HepG2 (cell line): ENCODE results near the gene WSB1. TPM values are rescaled to one million over a fixed set of nuclear protein-coding genes. Genes with fewer than 3 reads are reported as not detected.

Source experiments
- ATF1 ChIP-seq: IDR thresholded peaks from 2 replicates; pipeline ENCODE4 v1.6.1; 2016; ENCODE audit warnings: mild to moderate bottlenecking, control low read depth
- ATF7-NPFF ChIP-seq: sonication (generic); formaldehyde crosslinking; IDR thresholded peaks from 2 replicates; pipeline ENCODE4 v1.8.1; 2023; ENCODE audit warnings: mild to moderate bottlenecking, low read depth, missing genetic modification reagents, moderate library complexity
- CBFB ChIP-seq: sonication (generic); formaldehyde crosslinking; IDR thresholded peaks from 2 replicates; pipeline ENCODE4 v1.4.0; 2020; ENCODE audit warnings: missing genetic modification reagents
- ERF ChIP-seq: IDR thresholded peaks from 2 replicates; pipeline ENCODE4 v1.6.1; 2018; ENCODE audit warnings: missing biosample characterization, missing genetic modification reagents
- ETV5 ChIP-seq: IDR thresholded peaks from 2 replicates; pipeline ENCODE4 v1.6.1; 2018; ENCODE audit warnings: missing biosample characterization, missing genetic modification reagents, inconsistent platforms, borderline replicate concordance
- KLF12 ChIP-seq: sonication (generic); formaldehyde crosslinking; IDR thresholded peaks from 2 replicates; pipeline ENCODE4 v1.4.0; 2020; ENCODE audit warnings: missing genetic modification reagents, borderline replicate concordance
- MAFG ChIP-seq: sonication (generic); formaldehyde crosslinking; IDR thresholded peaks from 2 replicates; pipeline ENCODE4 v1.5.1; 2020; ENCODE audit warnings: mild to moderate bottlenecking, missing genetic modification reagents
- NFE2L1 ChIP-seq: sonication (generic); formaldehyde crosslinking; IDR thresholded peaks from 2 replicates; pipeline ENCODE4 v1.4.0; 2020; ENCODE audit warnings: missing genetic modification reagents, mild to moderate bottlenecking, borderline replicate concordance
- NR2C2 ChIP-seq: sonication (generic); formaldehyde crosslinking; IDR thresholded peaks from 2 replicates; pipeline ENCODE4 v1.4.0; 2020; ENCODE audit warnings: missing genetic modification reagents, mild to moderate bottlenecking, moderate library complexity, borderline replicate concordance
- PITX1 ChIP-seq: sonication (generic); formaldehyde crosslinking; IDR thresholded peaks from 2 replicates; pipeline ENCODE4 v1.5.1; 2020; ENCODE audit warnings: mild to moderate bottlenecking, missing genetic modification reagents
- POLR2A ChIP-seq, 2 experiments: IDR thresholded peaks; 2 replicates each; pipeline ENCODE4 v1.6.1; 2011; ENCODE audit warnings: low read depth in 2 of 2, low read length in 2 of 2, mild to moderate bottlenecking in 1 of 2, moderate library complexity in 1 of 2; ENCODE audit not compliant: insufficient read depth in 1 of 2
- POLR2AphosphoS2 ChIP-seq: IDR thresholded peaks from 2 replicates; pipeline ENCODE4 v1.6.1; 2011; ENCODE audit warnings: low read depth, low read length, improper control_type of control experiment
- SIN3B ChIP-seq: fragments of 150-350 bp; IDR thresholded peaks from 2 replicates; pipeline ENCODE4 v1.6.1; 2014; ENCODE audit warnings: low read length
- TAF15 ChIP-seq: fragments of 200-400 bp; formaldehyde crosslinking; IDR thresholded peaks from one replicate; pipeline ENCODE4 v1.6.1; 2018; ENCODE audit warnings: mild to moderate bottlenecking, low read depth, low read length; ENCODE audit not compliant: poor library complexity, severe bottlenecking
- THYN1 ChIP-seq: sonication (generic); formaldehyde crosslinking; IDR thresholded peaks from 2 replicates; pipeline ENCODE4 v1.8.1; 2023; ENCODE audit warnings: low read depth, mild to moderate bottlenecking, moderate library complexity, missing genetic modification reagents, borderline replicate concordance
- WIZ ChIP-seq: sonication (generic); formaldehyde crosslinking; IDR thresholded peaks from 2 replicates; pipeline ENCODE4 v1.5.1; 2020; ENCODE audit warnings: mild to moderate bottlenecking, missing genetic modification reagents
- YY1 ChIP-seq: IDR thresholded peaks from 2 replicates; pipeline ENCODE4 v1.6.1; 2011; ENCODE audit warnings: low read length, low read depth, moderate library complexity, mild to moderate bottlenecking; ENCODE audit not compliant: insufficient read depth, insufficient replicate concordance
- ZBTB21 ChIP-seq: sonication (generic); formaldehyde crosslinking; IDR thresholded peaks from 2 replicates; pipeline ENCODE4 v1.4.0; 2020; ENCODE audit warnings: missing genetic modification reagents
- ZFP41 ChIP-seq: sonication (generic); formaldehyde crosslinking; IDR thresholded peaks from 2 replicates; pipeline ENCODE4 v1.4.0; 2020; ENCODE audit warnings: mild to moderate bottlenecking, missing genetic modification reagents, borderline replicate concordance
- ZNF124 ChIP-seq: sonication (generic); formaldehyde crosslinking; IDR thresholded peaks from 2 replicates; pipeline ENCODE4 v1.4.0; 2020; ENCODE audit warnings: missing genetic modification reagents
- ZNF143 ChIP-seq: sonication (generic); formaldehyde crosslinking; IDR thresholded peaks from 2 replicates; pipeline ENCODE4 v1.4.0; 2020; ENCODE audit warnings: missing genetic modification reagents
- ZNF235 ChIP-seq: sonication (generic); formaldehyde crosslinking; IDR thresholded peaks from 2 replicates; pipeline ENCODE4 v1.8.1; 2023; ENCODE audit warnings: mild to moderate bottlenecking, missing genetic modification reagents, borderline replicate concordance
- ZNF264 ChIP-seq: sonication (generic); formaldehyde crosslinking; IDR thresholded peaks from 2 replicates; pipeline ENCODE4 v1.4.0; 2020; ENCODE audit warnings: missing genetic modification reagents
- ZNF546 ChIP-seq: sonication (generic); formaldehyde crosslinking; conservative IDR thresholded peaks from 2 replicates; pipeline ENCODE4 v1.8.1; 2023; ENCODE audit warnings: mild to moderate bottlenecking, missing genetic modification reagents
- polyA plus RNA-seq, 8 experiments: library from polyadenylated mRNA; depleted of rRNA in 3 of 8; stranded (reverse) in 7 of 8; unstranded in 1 of 8; fragments of >200 nt; fragmentation: Illumina TruSeq in 4 of 8; extraction: Trizol in 4 of 8; gene quantifications; 2 replicates each; pipeline versions ENCODE4 v1.2.1 to v1.2.3, GENCODE V29; 2011 to 2016; ENCODE audit warnings: low read depth in 4 of 8, missing spikeins in 1 of 8, mixed read lengths in 1 of 8; ENCODE audit not compliant: insufficient read depth in 1 of 8
- total RNA-seq, 5 experiments: library from RNA; depleted of rRNA; stranded (reverse); fragments of >200 nt; fragmentation: Illumina TruSeq; extraction: Trizol; gene quantifications; 2 replicates each; pipeline ENCODE4 v1.2.3, GENCODE V29; 2016; ENCODE audit warnings: low read depth in 1 of 5
- TF ChIP-seq, protein P1 (sequence below): sonication (generic); formaldehyde crosslinking; IDR thresholded peaks from 2 replicates; pipeline ENCODE4 v1.4.0; 2020; ENCODE audit warnings: missing genetic modification reagents, borderline replicate concordance
- TF ChIP-seq, protein P2 (sequence below): sonication (generic); formaldehyde crosslinking; IDR thresholded peaks from 2 replicates; pipeline ENCODE4 v1.5.0; 2020; ENCODE audit warnings: missing genetic modification reagents
- TF ChIP-seq, protein P3 (sequence below): sonication (generic); formaldehyde crosslinking; IDR thresholded peaks from 2 replicates; pipeline ENCODE4 v1.4.0; 2020; ENCODE audit warnings: missing genetic modification reagents

The WSB1 gene
- total and polyA plus RNA-seq, 2 of the 13 experiments (the other 11 are each of a cell fraction or from before 2014, with no cell fraction given) = 81.3 to 294 TPM

DNA sequence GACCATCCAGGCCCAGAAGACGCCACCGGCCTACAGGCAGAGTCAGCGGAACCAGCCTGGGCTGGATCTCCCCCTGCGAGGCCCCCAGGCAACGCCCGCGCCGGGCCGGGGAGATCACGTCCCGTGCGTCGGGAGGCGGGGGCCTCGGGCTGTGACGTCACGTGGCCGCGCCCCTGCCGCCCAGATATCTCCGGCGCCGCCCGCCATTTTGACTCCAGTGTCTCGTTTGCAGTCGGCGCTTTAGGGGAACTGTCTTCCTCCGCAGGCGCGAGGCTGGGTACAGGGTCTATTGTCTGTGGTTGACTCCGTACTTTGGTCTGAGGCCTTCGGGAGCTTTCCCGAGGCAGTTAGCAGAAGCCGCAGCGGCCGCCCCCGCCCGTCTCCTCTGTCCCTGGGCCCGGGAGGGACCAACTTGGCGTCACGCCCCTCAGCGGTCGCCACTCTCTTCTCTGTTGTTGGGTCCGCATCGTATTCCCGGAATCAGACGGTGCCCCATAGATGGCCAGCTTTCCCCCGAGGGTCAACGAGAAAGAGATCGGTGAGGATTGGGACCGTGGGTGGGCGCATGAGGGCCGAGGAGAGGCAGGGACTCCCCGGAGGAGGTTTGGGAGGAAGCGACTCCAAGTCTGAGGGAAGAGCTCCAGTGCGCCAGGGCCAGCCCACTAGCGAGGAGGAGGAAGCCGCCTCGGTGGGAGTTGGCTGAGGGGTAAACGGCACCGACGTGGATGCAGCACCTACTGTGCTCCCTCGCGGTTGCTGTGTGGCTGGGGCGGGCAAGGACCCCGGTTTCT lies at the start of gene WSB1 (continued):
- TF ChIP-seq, protein P1, sequence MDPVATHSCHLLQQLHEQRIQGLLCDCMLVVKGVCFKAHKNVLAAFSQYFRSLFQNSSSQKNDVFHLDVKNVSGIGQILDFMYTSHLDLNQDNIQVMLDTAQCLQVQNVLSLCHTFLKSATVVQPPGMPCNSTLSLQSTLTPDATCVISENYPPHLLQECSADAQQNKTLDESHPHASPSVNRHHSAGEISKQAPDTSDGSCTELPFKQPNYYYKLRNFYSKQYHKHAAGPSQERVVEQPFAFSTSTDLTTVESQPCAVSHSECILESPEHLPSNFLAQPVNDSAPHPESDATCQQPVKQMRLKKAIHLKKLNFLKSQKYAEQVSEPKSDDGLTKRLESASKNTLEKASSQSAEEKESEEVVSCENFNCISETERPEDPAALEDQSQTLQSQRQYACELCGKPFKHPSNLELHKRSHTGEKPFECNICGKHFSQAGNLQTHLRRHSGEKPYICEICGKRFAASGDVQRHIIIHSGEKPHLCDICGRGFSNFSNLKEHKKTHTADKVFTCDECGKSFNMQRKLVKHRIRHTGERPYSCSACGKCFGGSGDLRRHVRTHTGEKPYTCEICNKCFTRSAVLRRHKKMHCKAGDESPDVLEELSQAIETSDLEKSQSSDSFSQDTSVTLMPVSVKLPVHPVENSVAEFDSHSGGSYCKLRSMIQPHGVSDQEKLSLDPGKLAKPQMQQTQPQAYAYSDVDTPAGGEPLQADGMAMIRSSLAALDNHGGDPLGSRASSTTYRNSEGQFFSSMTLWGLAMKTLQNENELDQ (CRISPR knock-in tag) = 0 out of 2 replicates have a peak, but pooled peaks have one; percentile 18
- no peak for TF ChIP-seq MAFG (CRISPR knock-in tag)
- peak; percentile 99 for TF ChIP-seq POLR2A (IDR thresholded peaks at IDR 0.05; ENCODE audit: insufficient read depth in 1 of 2, low read depth in 2 of 2, low read length in 2 of 2)
- peak; percentile 87 for TF ChIP-seq ATF1 (CRISPR knock-in tag)
- TF ChIP-seq NFE2L1 (CRISPR knock-in tag) = no peak; the same call in 1 of the 2 replicates
- 0 out of 2 replicates have a peak, but pooled peaks have one; percentile 56 for TF ChIP-seq SIN3B
- no peak for TF ChIP-seq ZNF235 (CRISPR knock-in tag)
- TF ChIP-seq WIZ (CRISPR knock-in tag) = 0 out of 2 replicates have a peak, but pooled peaks have one; percentile 12
- peak; percentile 90 for TF ChIP-seq ZNF124
- no peak for TF ChIP-seq CBFB (CRISPR knock-in tag)
- TF ChIP-seq NR2C2 (CRISPR knock-in tag) = peak; percentile 38
- TF ChIP-seq ERF (CRISPR knock-in tag) = peak; percentile 87
- TF ChIP-seq ZFP41 = 0 out of 2 replicates have a peak, but pooled peaks have one; percentile 27
- TF ChIP-seq PITX1 (CRISPR knock-in tag) = peak; percentile 30; the same call in 1 of the 2 replicates
- TF ChIP-seq KLF12 (CRISPR knock-in tag) = peak; percentile 87; the same call in 1 of the 2 replicates
- TF ChIP-seq POLR2AphosphoS2 = peak; percentile 58; the same call in 1 of the 2 replicates
- TF ChIP-seq THYN1 = no peak
- TF ChIP-seq ZBTB21 (CRISPR knock-in tag) = peak; percentile 75
- TF ChIP-seq YY1 = peak; percentile 97
- TF ChIP-seq, protein P2, sequence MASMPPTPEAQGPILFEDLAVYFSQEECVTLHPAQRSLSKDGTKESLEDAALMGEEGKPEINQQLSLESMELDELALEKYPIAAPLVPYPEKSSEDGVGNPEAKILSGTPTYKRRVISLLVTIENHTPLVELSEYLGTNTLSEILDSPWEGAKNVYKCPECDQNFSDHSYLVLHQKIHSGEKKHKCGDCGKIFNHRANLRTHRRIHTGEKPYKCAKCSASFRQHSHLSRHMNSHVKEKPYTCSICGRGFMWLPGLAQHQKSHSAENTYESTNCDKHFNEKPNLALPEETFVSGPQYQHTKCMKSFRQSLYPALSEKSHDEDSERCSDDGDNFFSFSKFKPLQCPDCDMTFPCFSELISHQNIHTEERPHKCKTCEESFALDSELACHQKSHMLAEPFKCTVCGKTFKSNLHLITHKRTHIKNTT (CRISPR knock-in tag) = no peak
- TF ChIP-seq ETV5 (CRISPR knock-in tag) = peak; percentile 70
- no peak for TF ChIP-seq ZNF143 (CRISPR knock-in tag)
- peak; percentile 73 for TF ChIP-seq ZNF264 (CRISPR knock-in tag)
- TF ChIP-seq TAF15 = peak; percentile 18
- TF ChIP-seq, protein P3, sequence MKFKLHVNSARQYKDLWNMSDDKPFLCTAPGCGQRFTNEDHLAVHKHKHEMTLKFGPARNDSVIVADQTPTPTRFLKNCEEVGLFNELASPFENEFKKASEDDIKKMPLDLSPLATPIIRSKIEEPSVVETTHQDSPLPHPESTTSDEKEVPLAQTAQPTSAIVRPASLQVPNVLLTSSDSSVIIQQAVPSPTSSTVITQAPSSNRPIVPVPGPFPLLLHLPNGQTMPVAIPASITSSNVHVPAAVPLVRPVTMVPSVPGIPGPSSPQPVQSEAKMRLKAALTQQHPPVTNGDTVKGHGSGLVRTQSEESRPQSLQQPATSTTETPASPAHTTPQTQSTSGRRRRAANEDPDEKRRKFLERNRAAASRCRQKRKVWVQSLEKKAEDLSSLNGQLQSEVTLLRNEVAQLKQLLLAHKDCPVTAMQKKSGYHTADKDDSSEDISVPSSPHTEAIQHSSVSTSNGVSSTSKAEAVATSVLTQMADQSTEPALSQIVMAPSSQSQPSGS = peak; percentile 66; the same call in 1 of the 2 replicates
- TF ChIP-seq ATF7-NPFF (CRISPR knock-in tag) = peak; percentile 84
- TF ChIP-seq ZNF546 (CRISPR knock-in tag) = no peak; the same call in 1 of the 2 replicates
